Mesenteric fat pad (tissue), 1 donor: ENCODE data around the gene ZSWIM7. TPM values are rescaled to one million over a fixed set of nuclear protein-coding genes. Genes with fewer than 3 reads are reported as not detected.
"Not testable (repeated sequence)": the region's sequence is repeated elsewhere in the genome, so short reads cannot be mapped to it uniquely, and the experiment has no call there.

Experiments
- DNase-seq: peaks from one replicate; pipeline ENCODE4 v3.0.0-alpha.2; 2020; ENCODE audit warnings: low spot score
- total RNA-seq: library from RNA; stranded (reverse); fragmentation: NEBNext Ultra II Directional; extraction: Animal tissue kit (Norgen Biotek cat#: 25700); gene quantifications from one replicate; pipeline ENCODE4 v1.2.1, GENCODE V29; 2021
- donor health status: DM: yes; HTN: yes; CAD: no.

The ZSWIM7 gene
- total RNA-seq, 1 donor from 2014 or later = 34.0 TPM

DNA sequence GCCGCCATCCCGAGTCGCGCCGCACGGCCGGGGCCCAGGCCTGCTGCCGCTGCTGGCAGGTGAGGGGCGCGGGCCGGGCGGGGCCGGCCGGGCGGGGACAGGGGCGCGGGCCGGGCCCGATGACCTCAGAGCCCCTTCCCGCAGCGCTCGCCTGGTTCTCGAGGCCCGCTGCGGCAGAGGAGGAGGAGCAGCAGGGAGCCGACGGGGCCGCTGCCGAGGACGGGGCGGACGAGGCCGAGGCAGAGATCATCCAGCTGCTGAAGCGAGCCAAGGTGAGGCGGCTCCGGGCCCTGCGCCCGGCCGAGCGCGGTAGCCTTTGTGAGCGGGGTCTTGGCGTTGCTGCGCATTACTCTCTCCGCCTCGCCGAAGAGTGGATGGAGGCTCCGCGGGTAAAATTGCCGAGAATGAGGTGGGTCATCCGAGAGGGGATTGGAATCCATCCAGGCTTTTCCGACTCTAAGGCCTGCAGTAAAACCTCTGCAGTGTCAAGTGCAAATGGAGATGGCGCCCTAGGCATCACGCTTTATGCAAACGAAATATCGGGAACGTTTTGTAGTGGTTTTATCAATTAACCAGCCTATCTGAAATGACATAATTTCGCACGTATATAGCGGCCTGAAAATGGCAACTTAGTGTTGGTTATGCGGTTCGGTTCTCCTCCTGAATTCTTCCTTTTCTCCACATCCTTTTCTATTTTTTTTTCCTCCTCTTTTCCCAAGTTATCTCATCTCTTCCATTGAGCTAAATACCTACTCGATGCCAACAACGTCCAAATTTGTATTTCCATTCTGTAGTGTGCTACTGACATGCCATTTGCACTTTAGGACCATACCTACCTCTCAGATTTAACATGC lies 697 bp upstream of the ZSWIM7 start:
- DNase-seq = no peak

DNA sequence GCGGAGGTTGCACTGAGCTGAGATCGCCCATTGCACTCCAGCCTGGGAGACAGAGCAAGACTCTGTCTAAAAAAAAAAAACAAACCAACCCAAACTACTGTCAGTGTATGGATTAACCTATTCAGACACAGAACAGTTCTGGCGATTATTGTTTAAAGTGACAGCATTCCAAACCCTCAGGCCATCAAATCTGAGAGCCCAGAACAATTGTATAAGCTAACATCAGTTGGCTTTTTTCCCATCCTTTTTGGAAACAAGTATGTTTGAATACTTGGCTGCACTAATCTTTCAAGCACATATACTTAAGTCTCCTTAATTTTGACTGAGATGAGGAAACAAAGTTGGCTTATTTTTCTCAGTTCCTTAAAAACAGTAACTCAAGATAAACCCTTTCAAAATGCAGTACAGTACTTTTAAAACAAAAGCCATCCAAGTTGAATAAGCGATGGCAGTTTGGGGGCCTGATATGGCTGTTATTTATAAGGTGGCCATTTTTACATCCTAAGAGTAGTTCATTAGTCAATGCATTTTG lies 1.4 kb downstream of the ZSWIM7 start:
- DNase-seq = no peak

DNA sequence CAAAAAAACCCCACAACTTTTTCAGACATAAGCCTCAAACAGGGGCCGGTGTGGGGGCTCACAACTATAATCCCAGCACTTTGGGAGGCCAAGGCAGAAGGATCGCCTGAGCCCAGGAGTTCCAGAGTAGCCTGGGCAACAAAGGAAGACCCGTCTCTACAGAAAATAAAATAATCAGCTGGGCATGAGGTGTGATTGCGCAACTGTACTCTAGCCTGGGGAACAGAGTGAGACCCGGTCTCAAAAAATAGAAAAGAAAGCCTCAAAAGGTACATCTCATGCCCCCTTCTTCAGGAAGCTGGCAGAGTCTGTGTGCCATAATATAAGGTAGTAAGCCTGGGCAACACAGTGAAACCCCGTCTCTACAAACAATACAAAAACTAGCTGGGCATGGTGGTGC lies 3.2 kb downstream of the ZSWIM7 start:
- DNase-seq = no peak

GRCh38 chr17:15981646-15982580 lies 17.6 kb downstream of the ZSWIM7 start:
- DNase-seq = no peak

DNA sequence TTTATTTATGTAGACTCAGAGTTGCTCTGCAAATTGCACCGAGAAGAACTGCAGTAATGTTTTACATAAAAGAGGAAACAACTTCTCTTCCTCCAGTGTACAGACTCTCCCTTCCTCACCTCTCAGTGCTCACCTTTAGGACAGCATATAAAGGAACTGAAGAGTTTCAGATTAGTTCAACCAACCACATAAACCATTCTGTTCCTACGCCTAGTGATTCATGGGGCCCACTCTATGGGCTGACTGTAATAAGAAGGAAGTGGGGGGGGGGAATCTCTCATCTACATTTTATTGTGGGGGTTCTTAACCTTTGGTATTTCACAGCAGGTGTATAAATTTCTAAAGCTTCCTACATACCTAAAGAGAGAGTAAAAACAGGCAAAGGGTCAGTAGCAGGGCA lies 18.3 kb downstream of the ZSWIM7 start:
- DNase-seq = no peak

DNA sequence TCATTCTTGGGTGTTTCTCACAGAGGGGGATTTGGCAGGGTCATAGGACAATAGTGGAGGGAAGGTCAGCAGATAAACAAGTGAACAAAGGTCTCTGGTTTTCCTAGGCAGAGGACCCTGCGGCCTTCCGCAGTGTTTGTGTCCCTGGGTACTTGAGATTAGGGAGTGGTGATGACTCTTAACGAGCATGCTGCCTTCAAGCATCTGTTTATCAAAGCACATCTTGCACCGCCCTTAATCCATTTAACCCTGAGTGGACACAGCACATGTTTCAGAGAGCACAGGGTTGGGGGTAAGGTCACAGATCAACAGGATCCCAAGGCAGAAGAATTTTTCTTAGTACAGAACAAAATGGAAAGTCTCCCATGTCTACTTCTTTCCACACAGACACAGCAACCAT lies 20.5 kb downstream of the ZSWIM7 start:
- DNase-seq = not testable (repeated sequence)

GRCh38 chr17:15978606-15979005 lies 20.9 kb downstream of the ZSWIM7 start:
- no peak for DNase-seq

DNA sequence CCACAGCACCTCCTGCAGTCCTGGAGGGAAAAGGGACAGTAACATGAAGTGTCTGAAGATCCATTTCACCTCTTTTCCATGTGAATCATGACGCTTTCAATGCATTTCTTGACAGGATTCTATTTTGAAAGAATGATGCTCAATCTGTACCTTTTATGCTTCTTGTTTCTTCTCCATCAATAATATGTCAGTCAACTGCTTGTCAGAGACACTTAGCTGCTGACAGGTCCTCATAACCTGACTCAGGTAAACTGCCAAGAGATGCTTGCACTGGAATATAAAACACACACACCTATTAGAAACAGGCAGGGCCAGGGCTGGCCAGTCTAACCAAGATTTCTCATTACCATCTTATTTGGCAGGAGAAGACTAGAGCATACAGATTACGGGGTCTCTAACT lies 21.6 kb downstream of the ZSWIM7 start:
- DNase-seq = no peak

- DNase-seq = no peak
Measured at GRCh38 chr17:15973834-15974233, 25.7 kb downstream of the ZSWIM7 start.

DNA sequence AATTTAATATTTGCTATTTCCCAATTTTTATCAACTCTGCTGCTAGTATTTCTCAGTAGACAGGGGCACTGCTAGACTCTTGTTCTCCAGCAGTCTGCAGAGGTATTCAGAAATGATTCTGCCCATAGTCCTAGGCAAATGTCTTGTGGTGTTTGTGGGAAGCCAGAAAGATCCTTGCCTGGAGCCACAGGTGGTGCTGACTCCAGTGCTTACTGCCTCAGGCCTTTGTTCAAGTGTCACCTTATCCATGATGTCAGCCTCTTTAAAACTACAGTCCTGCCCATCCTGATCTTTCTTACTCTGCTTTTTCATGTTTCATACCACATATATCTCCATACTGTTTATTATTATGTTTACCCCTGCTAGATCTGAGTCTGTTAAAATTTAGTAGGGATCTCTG lies 26.5 kb downstream of the ZSWIM7 start:
- no peak for DNase-seq

DNA sequence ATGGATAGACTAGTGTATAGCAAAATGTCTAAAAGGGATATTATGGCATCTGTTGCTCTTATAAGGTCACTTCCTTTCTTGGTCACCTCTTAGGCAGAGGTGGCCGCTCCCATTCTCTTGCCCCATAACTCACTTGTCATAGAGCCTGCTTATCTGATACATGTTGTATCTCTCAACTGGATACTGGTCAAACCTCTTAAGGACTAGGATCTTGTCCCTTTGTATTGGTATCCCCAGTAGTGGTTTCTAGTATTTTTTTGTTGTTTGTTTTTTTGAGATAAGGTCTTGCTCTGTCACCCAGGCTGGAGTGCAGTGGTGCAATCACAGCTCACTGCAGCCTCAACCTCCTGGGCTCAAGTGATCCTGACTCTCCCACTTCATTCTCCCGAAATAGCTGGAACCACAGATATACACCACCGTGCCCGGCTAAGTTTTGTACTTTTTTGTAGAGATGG lies 27.0 kb downstream of the ZSWIM7 start:
- no peak for DNase-seq

DNA sequence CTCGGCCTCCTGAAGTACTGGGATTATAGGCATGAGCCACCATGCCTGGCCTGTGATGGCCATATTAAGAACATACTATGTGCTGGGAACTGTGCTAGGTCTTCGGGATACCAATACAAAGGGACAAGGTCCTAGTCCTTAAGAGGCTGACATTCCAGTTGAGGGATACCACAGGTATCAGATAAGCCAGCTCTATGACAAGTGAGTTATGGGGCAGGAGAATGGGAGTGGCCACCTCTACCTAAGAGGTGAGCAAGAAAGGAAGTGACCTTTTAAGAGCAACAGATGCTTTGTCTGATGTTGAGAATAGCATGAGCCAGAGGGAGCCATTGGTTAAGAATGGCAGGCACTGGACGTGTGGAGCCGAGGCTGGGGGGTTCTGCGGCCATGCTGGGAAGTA lies 27.6 kb downstream of the ZSWIM7 start:
- no peak for DNase-seq

GRCh38 chr17:15971098-15971678 lies 28.3 kb downstream of the ZSWIM7 start:
- DNase-seq = no peak

DNA sequence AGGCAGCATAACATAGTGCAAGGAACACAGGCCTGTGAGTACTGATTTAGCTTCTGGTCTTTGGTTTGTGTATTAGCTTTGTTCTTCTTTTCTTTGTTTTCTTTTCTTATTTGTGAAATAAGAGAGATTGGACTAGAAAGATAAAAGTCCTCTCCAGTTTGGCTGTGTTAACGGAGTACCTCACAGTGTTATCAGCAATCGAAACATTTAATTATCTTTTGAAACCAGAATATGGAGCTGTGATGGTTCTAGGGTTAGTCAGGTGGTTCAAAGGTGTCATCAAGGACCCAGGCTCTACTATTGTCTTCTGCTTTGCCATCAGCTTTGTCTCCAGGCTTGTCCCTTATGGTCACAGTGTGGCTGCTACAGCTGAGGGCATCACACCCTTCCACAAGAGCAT lies 29.0 kb downstream of the ZSWIM7 start:
- DNase-seq = no peak

DNA sequence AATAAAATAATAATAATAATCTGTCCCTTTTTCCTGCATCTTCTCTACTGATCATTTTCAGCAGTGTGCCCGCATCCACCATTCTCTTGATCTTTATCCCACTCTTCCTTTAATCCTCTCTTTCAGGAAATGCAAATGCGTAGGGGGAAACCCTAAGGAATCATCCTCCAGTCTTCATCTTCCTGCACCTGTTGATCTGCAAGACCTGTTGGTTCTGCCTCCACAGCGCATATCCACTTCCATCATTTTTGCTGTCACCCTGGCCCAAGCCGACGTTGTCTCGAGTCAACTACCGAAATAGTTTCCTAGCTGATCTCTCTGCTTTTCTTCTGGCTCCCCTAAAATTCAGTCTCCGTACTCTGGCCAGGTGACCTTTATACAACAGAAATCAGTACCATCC lies 30.0 kb downstream of the ZSWIM7 start:
- no peak for DNase-seq

DNA sequence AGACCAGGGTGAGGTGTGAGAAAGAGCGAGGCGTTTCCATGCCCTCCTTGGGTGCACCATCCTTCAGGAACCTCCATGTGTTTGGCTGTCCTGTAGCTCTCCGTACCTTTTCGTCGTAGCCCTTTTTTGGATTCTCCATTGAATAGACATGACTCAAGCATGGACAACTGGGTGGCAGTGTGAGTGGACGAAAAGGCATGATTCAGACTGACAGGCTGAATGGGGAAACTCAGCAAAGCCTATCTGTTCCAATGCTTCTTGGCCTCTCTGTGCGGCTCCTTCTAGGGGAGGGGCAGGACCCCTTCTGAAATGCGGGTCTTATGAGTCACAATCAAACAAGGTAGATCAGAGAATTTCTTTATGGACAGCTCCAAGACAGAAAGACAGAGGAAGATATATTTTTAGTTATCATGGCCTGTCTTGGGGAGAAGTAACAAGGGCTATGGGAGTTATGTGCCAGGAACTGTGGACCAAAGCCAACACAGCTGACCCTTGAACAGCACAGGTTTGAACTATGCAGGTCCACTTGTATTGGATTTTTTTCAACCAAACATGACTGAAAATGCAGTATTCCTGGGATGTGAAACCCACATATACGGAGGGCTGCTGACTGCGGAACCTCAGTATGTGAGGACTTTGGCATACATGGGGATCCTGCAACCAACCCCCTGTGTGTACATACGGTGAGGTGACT lies 31.7 kb downstream of the ZSWIM7 start:
- peak; percentile 28 for DNase-seq

- peak; percentile 41 for DNase-seq
Measured at GRCh38 chr17:15966879-15967248, 32.6 kb downstream of the ZSWIM7 start.

- peak; percentile 51 for DNase-seq
Measured at GRCh38 chr17:15966183-15966878, 33.2 kb downstream of the ZSWIM7 start.

GRCh38 chr17:15965528-15965927 lies 34.0 kb downstream of the ZSWIM7 start:
- DNase-seq = peak; percentile 20

GRCh38 chr17:15963670-15964110 lies 35.8 kb downstream of the ZSWIM7 start:
- no peak for DNase-seq
